Mesenchymal stem cell (in vitro differentiated cells and primary cell): Measurements from ENCODE around the gene HNRNPL.
A peak's percentile ranks its signal among the peaks of the same experiment; 100 is the strongest.

ENCODE experiments used
- DNase-seq: peaks from one replicate; pipeline ENCODE4 v3.0.0-alpha.2; 2013
- H2AFZ ChIP-seq: one replicate; pipeline ENCODE4 v1.6.1; 2013; ENCODE audit warnings: low read depth, mild to moderate bottlenecking, control low read depth, inconsistent platforms, low read length, moderate library complexity
- H2AK5ac ChIP-seq: 2 replicates; pipeline ENCODE4 v1.6.1; 2013; ENCODE audit warnings: low read length, moderate library complexity, mild to moderate bottlenecking, inconsistent platforms; ENCODE audit not compliant: severe bottlenecking
- H2BK120ac ChIP-seq: one replicate; pipeline ENCODE4 v1.6.1; 2013; ENCODE audit warnings: low read depth, mild to moderate bottlenecking, inconsistent platforms, low read length, moderate library complexity
- H2BK12ac ChIP-seq, 2 experiments: one replicate each; pipeline ENCODE4 v1.6.1; 2013; ENCODE audit warnings: inconsistent platforms in 2 of 2, low read length in 2 of 2, mild to moderate bottlenecking in 2 of 2, moderate library complexity in 2 of 2, control low read depth in 1 of 2
- H2BK15ac ChIP-seq: one replicate; pipeline ENCODE4 v1.6.1; 2013; ENCODE audit warnings: mild to moderate bottlenecking, low read depth, inconsistent platforms; ENCODE audit not compliant: poor library complexity, severe bottlenecking
- H2BK5ac ChIP-seq: 2 replicates; pipeline ENCODE4 v1.6.1; 2013; ENCODE audit warnings: low read depth, mild to moderate bottlenecking, low read length, control low read depth, inconsistent platforms; ENCODE audit not compliant: poor library complexity, severe bottlenecking
- H3K14ac ChIP-seq, 2 experiments: one replicate each; pipeline ENCODE4 v1.6.1; 2013; ENCODE audit warnings: inconsistent platforms in 2 of 2, low read length in 2 of 2, control low read depth in 1 of 2, mild to moderate bottlenecking in 1 of 2, moderate library complexity in 1 of 2
- H3K18ac ChIP-seq, 2 experiments: one replicate each; pipeline ENCODE4 v1.6.1; 2013; ENCODE audit warnings: inconsistent platforms in 2 of 2, low read length in 2 of 2, control low read depth in 1 of 2, low read depth in 1 of 2, mild to moderate bottlenecking in 1 of 2
- H3K23ac ChIP-seq, 2 experiments: one replicate each; pipeline ENCODE4 v1.6.1; 2013; ENCODE audit warnings: inconsistent platforms in 2 of 2, low read length in 2 of 2, mild to moderate bottlenecking in 2 of 2, moderate library complexity in 2 of 2, control low read depth in 1 of 2
- H3K27ac ChIP-seq: 2 replicates; pipeline ENCODE4 v1.5.1; 2013; ENCODE audit warnings: mild to moderate bottlenecking, moderate library complexity, low read length, control low read depth, inconsistent platforms; ENCODE audit not compliant: poor library complexity, severe bottlenecking
- H3K27me3 ChIP-seq, 2 experiments: 2 replicates each; pipeline versions ENCODE4 v1.6.1 to v1.7.0; 2013; ENCODE audit warnings: low read length in 2 of 2, mild to moderate bottlenecking in 2 of 2, moderate library complexity in 2 of 2, control low read depth in 1 of 2, inconsistent platforms in 1 of 2; ENCODE audit not compliant: control insufficient read depth in 1 of 2, insufficient read depth in 1 of 2
- H3K36me3 ChIP-seq, 2 experiments: 2 replicates each; pipeline versions ENCODE4 v1.6.1 to v1.7.0; 2013; ENCODE audit warnings: low read length in 2 of 2, control low read depth in 1 of 2, inconsistent platforms in 1 of 2, low read depth in 1 of 2, mild to moderate bottlenecking in 1 of 2; ENCODE audit not compliant: insufficient read depth in 2 of 2, control insufficient read depth in 1 of 2
- H3K4ac ChIP-seq, 2 experiments: one replicate each; pipeline ENCODE4 v1.6.1; 2013; ENCODE audit warnings: inconsistent platforms in 2 of 2, low read length in 2 of 2, mild to moderate bottlenecking in 2 of 2, moderate library complexity in 2 of 2, control low read depth in 1 of 2, low read depth in 1 of 2
- H3K4me1 ChIP-seq: 2 replicates; pipeline ENCODE4 v1.6.1; 2013; ENCODE audit warnings: low read depth, low read length, control low read depth; ENCODE audit not compliant: control insufficient read depth, insufficient read depth
- H3K4me2 ChIP-seq: 2 replicates; pipeline ENCODE4 v1.6.1; 2013; ENCODE audit warnings: low read length, mild to moderate bottlenecking, inconsistent platforms; ENCODE audit not compliant: poor library complexity, severe bottlenecking
- H3K4me3 ChIP-seq, 2 experiments: 2 replicates each; pipeline versions ENCODE4 v1.5.1 to v1.7.0; 2013; ENCODE audit warnings: low read length in 2 of 2, mild to moderate bottlenecking in 2 of 2, control low read depth in 1 of 2, low read depth in 1 of 2; ENCODE audit not compliant: insufficient read depth in 1 of 2
- H3K79me1 ChIP-seq: replicated peaks from 2 replicates; pipeline ENCODE4 v1.6.1; 2013; ENCODE audit warnings: mild to moderate bottlenecking, control low read depth, low read length, inconsistent platforms; ENCODE audit not compliant: poor library complexity, severe bottlenecking
- H3K9ac ChIP-seq: 2 replicates; pipeline ENCODE4 v1.7.0; 2013; ENCODE audit warnings: mild to moderate bottlenecking, low read length, moderate library complexity
- H3K9me3 ChIP-seq: 2 replicates; pipeline ENCODE4 v1.7.0; 2013; ENCODE audit warnings: mild to moderate bottlenecking, low read length; ENCODE audit not compliant: control insufficient read depth
- H4K8ac ChIP-seq: one replicate; pipeline ENCODE4 v1.6.1; 2013; ENCODE audit warnings: inconsistent platforms, mild to moderate bottlenecking, low read length, moderate library complexity
- H4K91ac ChIP-seq: one replicate; pipeline ENCODE4 v1.6.1; 2013; ENCODE audit warnings: mild to moderate bottlenecking, low read length, inconsistent platforms
- WGBS: methylation state at CpG from one replicate; pipeline ENCODE4 v1.1.7; 2013; ENCODE audit warnings: mixed read lengths; 5-methylcytosine and 5-hydroxymethylcytosine counted together

Gene HNRNPL

DNA sequence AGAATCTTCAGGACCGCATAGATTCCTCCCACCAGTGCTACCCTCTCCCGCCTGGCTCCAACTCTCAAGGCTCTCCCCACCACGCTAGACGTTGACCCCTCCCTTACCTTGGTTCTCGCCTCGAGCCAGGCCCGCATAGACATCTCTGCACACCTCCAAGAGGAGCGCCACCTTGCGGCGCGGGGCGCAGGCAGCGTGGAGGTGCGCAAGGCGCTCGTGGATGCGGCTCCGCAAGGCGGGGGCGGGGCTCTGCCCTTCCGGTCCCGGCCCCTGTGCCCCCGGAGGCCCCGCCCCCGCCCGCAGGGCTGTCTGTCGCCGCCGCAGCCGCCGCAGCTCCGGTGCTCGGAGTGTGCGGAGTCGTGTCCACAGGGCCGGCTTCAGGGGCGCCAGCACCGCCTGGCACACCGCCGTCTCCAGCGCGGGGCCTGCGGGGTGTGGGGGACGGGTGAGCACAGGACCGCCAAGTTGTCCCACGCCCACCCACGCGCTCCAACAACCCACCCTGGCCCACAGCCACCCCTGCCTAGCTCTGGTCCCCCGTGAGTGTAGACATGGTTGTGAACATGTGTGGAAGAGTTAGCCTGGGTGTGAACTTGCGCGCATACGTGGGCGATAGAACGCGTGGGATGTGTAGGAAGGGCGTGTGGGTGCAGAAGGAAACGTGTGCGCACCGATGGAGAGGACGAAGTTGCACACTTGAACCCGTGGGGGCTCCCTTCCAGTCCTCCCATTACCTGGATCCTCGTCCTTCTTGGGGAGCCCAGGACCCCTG, 20.2 kb upstream of the HNRNPL start:
- Histone ChIP-seq H3K36me3 (peaks cover 0 to 3% of the 10 kb centered on the region in 2 experiments), H2BK12ac (peak overlapping the region in 1 of 2 experiments; percentile 55), H4K8ac (peak overlapping the region; percentile 92), H3K4me3 (peak overlapping the region; percentile 42 to 80), H3K79me1 (no peaks in the 10 kb centered on the region), H3K4me2 (peak overlapping the region; percentile 62), H2AFZ (peak overlapping the region; percentile 32), H2BK120ac (no peak overlapping the region), H3K27me3 (peaks cover 0 to 13% of the 10 kb centered on the region in 2 experiments), H2BK5ac (no peak overlapping the region), H2BK15ac (no peak overlapping the region), H4K91ac (no peak overlapping the region), H3K9ac (peak overlapping the region; percentile 71), H2AK5ac (no peak overlapping the region), H3K4ac (no peak overlapping the region), H3K23ac (no peak overlapping the region), H3K14ac (peak overlapping the region in 1 of 2 experiments; percentile 44), H3K4me1 (peaks cover 21% of the 10 kb centered on the region), H3K9me3 (no peaks in the 10 kb centered on the region), H3K18ac (peak overlapping the region; percentile 23 to 58), H3K27ac (no peak overlapping the region)
- peak; percentile 65 for DNase-seq
- 27% methylated on average over 55 of the region's 62 CpGs for WGBS

DNA sequence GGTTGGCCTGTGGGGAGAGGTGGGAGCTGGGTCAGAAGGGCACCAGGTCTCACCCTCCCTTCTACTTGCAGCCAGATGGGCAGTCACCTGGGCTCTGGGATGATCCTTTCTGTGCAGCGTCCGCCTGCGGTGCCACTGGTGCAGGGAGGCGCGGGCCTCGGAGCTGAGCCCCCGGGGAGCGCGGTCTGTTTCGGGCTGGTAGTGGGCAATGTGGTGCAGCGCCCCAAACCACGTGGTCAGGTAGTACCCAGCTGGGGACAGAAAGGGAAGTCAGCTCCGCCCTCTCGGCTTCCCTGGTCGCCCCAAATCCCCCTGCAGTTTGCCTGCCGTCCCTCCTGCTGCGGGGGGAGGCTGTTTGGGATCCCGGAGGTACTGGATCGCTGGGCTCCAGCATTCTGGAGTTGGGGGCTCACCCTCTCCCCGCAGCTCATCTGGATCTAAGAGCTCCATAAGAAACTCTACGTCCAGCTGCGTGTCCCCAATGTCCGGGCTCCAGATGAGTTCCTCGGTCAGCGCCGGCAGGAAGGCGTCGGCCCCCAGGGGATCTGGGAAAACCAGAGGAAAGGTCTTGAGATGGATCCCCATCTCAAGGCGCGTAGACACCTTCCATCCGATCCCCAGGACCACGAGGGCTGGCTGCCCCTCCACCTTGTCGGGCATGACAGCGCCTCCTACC, 19.5 kb upstream of the HNRNPL start:
- Histone ChIP-seq H3K14ac (no peak overlapping the region), H3K79me1 (no peaks in the 10 kb centered on the region), H3K27me3 (peaks cover 0 to 13% of the 10 kb centered on the region in 2 experiments), H2AK5ac (no peak overlapping the region), H3K36me3 (peaks cover 0 to 3% of the 10 kb centered on the region in 2 experiments), H3K4me3 (peak overlapping the region in 1 of 2 experiments; percentile 80), H3K9ac (peak overlapping the region; percentile 71), H3K9me3 (no peaks in the 10 kb centered on the region), H3K4me2 (peak overlapping the region; percentile 62), H3K27ac (no peak overlapping the region), H2BK120ac (no peak overlapping the region), H2BK15ac (peak overlapping the region; percentile 63), H3K23ac (no peak overlapping the region), H2BK5ac (no peak overlapping the region), H4K91ac (no peak overlapping the region), H3K4ac (no peak overlapping the region), H3K18ac (peak overlapping the region; percentile 11 to 23), H3K4me1 (peaks cover 21% of the 10 kb centered on the region), H4K8ac (peak overlapping the region; percentile 64), H2AFZ (peak overlapping the region; percentile 32), H2BK12ac (peak overlapping the region in 1 of 2 experiments; percentile 45)
- 41% methylated on average over 34 of the region's 34 CpGs for WGBS
- DNase-seq, result no peak

DNA sequence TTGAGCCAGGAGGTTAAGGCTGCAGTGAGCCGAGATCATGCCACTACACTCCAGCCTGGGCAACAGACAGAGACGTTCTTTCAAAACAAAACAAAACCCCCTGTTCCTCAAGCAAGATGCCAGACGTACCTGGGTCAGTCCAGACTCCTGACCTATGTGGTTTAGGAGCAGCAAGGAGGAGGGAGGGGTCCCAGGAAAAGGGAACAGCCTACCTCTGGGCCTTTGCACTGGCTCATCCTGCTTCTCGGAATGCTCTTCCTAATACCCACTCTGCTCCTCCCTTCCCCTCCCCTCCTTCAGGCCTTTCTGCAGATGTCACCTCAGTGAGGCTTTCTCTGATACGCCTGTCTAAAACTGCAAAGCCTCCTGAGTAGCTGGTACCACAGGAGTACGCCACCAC, 18.8 kb upstream of the HNRNPL start:
- no peak overlapping the region for H2BK5ac ChIP-seq
- H3K4me2 ChIP-seq, result no peak overlapping the region
- no peak overlapping the region for H3K4ac ChIP-seq
- H3K9ac ChIP-seq, result no peak overlapping the region
- no peak overlapping the region for H2BK120ac ChIP-seq
- peaks cover 0 to 13% of the 10 kb centered on the region in 2 experiments for H3K27me3 ChIP-seq
- H2BK15ac ChIP-seq, result no peak overlapping the region
- no peak overlapping the region for H4K8ac ChIP-seq
- no peak overlapping the region for H3K18ac ChIP-seq
- peaks cover 21% of the 10 kb centered on the region for H3K4me1 ChIP-seq
- H3K9me3 ChIP-seq, result no peaks in the 10 kb centered on the region
- no peak overlapping the region for H3K14ac ChIP-seq
- H2AK5ac ChIP-seq, result no peak overlapping the region
- no peak overlapping the region for H2AFZ ChIP-seq
- no peak overlapping the region for H3K27ac ChIP-seq
- H3K36me3 ChIP-seq, result peaks cover 0 to 3% of the 10 kb centered on the region in 2 experiments
- no peak overlapping the region for H3K4me3 ChIP-seq
- no peak for DNase-seq
- 89% methylated on average over 4 of the region's 6 CpGs for WGBS
- no peak overlapping the region for H3K23ac ChIP-seq
- H3K79me1 ChIP-seq, result no peaks in the 10 kb centered on the region
- H2BK12ac ChIP-seq, result no peak overlapping the region
- no peak overlapping the region for H4K91ac ChIP-seq

DNA sequence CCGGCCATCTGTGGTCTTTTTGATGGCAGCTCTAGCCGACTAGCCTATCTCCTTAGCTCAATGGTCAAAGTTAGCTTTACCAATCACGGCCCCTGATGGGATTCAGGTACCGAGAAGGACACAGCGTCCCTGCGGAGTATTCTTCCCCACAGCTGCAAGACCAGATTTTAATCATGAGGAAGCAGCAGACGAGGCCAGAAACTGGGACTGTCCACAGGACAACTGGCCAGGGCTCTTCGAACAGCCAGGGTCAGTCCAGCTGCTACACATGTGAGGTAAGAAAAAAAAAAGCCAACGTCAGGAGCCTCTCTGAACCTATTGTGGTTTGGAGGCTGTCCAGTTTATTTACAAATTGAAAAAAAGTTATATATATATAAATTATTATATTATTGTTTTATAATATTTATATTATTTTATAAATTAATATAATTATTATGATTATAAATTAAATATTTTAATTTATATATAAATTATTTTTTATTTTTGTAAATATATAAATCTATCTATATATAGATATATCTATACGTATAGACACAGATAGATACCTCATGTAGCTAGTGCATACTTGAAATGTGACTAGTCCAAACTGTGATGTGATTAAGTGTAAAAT, 17.5 kb upstream of the HNRNPL start:
- DNase-seq, result no peak
- Histone ChIP-seq H3K14ac (no peak overlapping the region), H3K79me1 (no peaks in the 10 kb centered on the region), H3K4ac (no peak overlapping the region), H2BK12ac (no peak overlapping the region), H3K9ac (no peak overlapping the region), H3K27me3 (peaks cover 0 to 13% of the 10 kb centered on the region in 2 experiments), H4K8ac (no peak overlapping the region), H3K27ac (no peak overlapping the region), H2AFZ (no peak overlapping the region), H3K18ac (no peak overlapping the region), H3K4me1 (peaks cover 21% of the 10 kb centered on the region), H2BK5ac (no peak overlapping the region), H3K23ac (no peak overlapping the region), H2BK120ac (no peak overlapping the region), H3K36me3 (peaks cover 0 to 3% of the 10 kb centered on the region in 2 experiments), H3K4me3 (no peak overlapping the region), H2AK5ac (peak overlapping the region; percentile 39), H2BK15ac (no peak overlapping the region), H4K91ac (peak overlapping the region; percentile 72), H3K9me3 (no peaks in the 10 kb centered on the region), H3K4me2 (no peak overlapping the region)
- WGBS, result 88% methylated on average over 8 of the region's 10 CpGs
